Esophagus squamous epithelium (tissue), 4 donors: Measurements from ENCODE around the gene ZSWIM6.

Experiments used
- CTCF ChIP-seq, 6 experiments: fragments of 450-650 bp in 4 of 6; fragments of 200-600 bp in 2 of 6; sonication (generic) in 2 of 6; IDR thresholded peaks; one replicate each; pipeline ENCODE4 v1.5.1; 2016 to 2019; ENCODE audit warnings: antibody characterized with exemption in 6 of 6, mild to moderate bottlenecking in 4 of 6, moderate library complexity in 4 of 6
- POLR2A ChIP-seq, 4 donors: fragments of 450-650 bp; IDR thresholded peaks; one replicate each; pipeline ENCODE4 v1.6.1; 2017; ENCODE audit warnings: antibody characterized with exemption in 4 of 4, mild to moderate bottlenecking in 4 of 4, moderate library complexity in 3 of 4

- TF ChIP-seq CTCF (IDR thresholded peaks at IDR 0.05) (no peak), POLR2A (IDR thresholded peaks at IDR 0.05) (no peak)
These were observed 21.2 kb downstream of the ZSWIM6 start for GRCh38 chr5:61353293-61353692.
